HepG2 (cell line): ENCODE data around the gene FRMD4A. TPM values are rescaled to one million over a fixed set of nuclear protein-coding genes. Genes with fewer than 3 reads are reported as not detected.

Experiments
- ATAC-seq: fragments of 200-7000 bp; cut with Tn5 transposase; 3 replicates; pipeline ENCODE4 v1.9.1; 2020; ENCODE audit warnings: mild to moderate bottlenecking, moderate library complexity
- BruUV-seq: library from RNA; stranded (reverse); fragments of 400-500 nt; replicated peaks from 2 replicates; lab custom pipeline; 2021; lab: Mats Ljungman, UMichigan
- CTCF ChIA-PET: fragments of 300-600 bp; formaldehyde crosslinking; extraction: SDS; loops from one replicate; lab custom pipeline; 2021; ENCODE audit warnings: low total read pairs, inconsistent platforms, low intra/inter-chr PET ratio; lab: Yijun Ruan, JAX
- POLR2A ChIA-PET: fragments of 350-600 bp; sonication (Branson Sonifier 250); formaldehyde crosslinking; loops from one replicate; lab custom pipeline; 2020; ENCODE audit warnings: antibody characterized with exemption, inconsistent platforms; lab: Yijun Ruan, JAX
- DNase-seq: peaks from one replicate; pipeline ENCODE4 v3.0.0-alpha.2; 2015; ENCODE audit warnings: low spot score
- FAIRE-seq: peaks from 3 replicates; lab custom pipeline; 2011; peaks lifted over from hg19 to GRCh38; lab: Jason Lieb, UNC
- H2AFZ ChIP-seq: one replicate; pipeline ENCODE4 v1.6.1; 2011; ENCODE audit warnings: low read length, inconsistent platforms
- H3K27ac ChIP-seq: fragments of 300-600 bp; 3 replicates; pipeline ENCODE4 v1.8.0; 2011; ENCODE audit warnings: mixed run types, mild to moderate bottlenecking, mixed read lengths, low read length, inconsistent platforms; ENCODE audit not compliant: insufficient read depth; ENCODE audit errors: extremely low read length
- H3K27me3 ChIP-seq, 2 experiments: fragments of 200-600 bp in 1 of 2; 2 replicates in 1 of 2; 3 replicates in 1 of 2; pipeline versions ENCODE4 v1.6.0 to v1.8.0; 2011; ENCODE audit warnings: low read length in 2 of 2, mild to moderate bottlenecking in 2 of 2, moderate library complexity in 2 of 2, inconsistent platforms in 1 of 2; ENCODE audit not compliant: insufficient read depth in 2 of 2, control insufficient read depth in 1 of 2
- H3K36me3 ChIP-seq, 2 experiments: fragments of 200-600 bp in 1 of 2; replicated peaks in 1 of 2; 2 replicates in 1 of 2; 3 replicates in 1 of 2; pipeline versions ENCODE4 v1.5.1 to v1.8.0; 2011; ENCODE audit warnings: low read length in 2 of 2, inconsistent platforms in 1 of 2; ENCODE audit not compliant: insufficient read depth in 2 of 2, control insufficient read depth in 1 of 2
- H3K4me1 ChIP-seq: 2 replicates; pipeline ENCODE4 v1.5.1; 2012; ENCODE audit warnings: low read length, inconsistent platforms; ENCODE audit not compliant: insufficient read depth
- H3K4me2 ChIP-seq: 2 replicates; pipeline ENCODE4 v1.6.0; 2011; ENCODE audit warnings: low read depth, low read length, inconsistent platforms
- H3K4me3 ChIP-seq, 3 experiments: fragments of 200-600 bp in 1 of 3; sonication (generic), shearing (Covaris generic) in 1 of 3; replicated peaks in 1 of 3; 2 replicates each; pipeline ENCODE4 v1.5.1; 2011 to 2016; ENCODE audit warnings: low read length in 3 of 3, inconsistent platforms in 2 of 3, low read depth in 2 of 3, mild to moderate bottlenecking in 2 of 3, control low read depth in 1 of 3, mixed read lengths in 1 of 3; ENCODE audit not compliant: insufficient read depth in 1 of 3
- H3K79me2 ChIP-seq: one replicate; pipeline ENCODE4 v1.6.1; 2011; ENCODE audit warnings: low read length, inconsistent platforms; ENCODE audit not compliant: insufficient read depth
- H3K9ac ChIP-seq: 2 replicates; pipeline ENCODE4 v1.6.0; 2011; ENCODE audit warnings: mild to moderate bottlenecking, low read depth, low read length, inconsistent platforms; ENCODE audit not compliant: insufficient read depth
- H3K9me3 ChIP-seq: 2 replicates; pipeline ENCODE4 v1.5.1; 2012; ENCODE audit warnings: mild to moderate bottlenecking, low read length
- H4K20me1 ChIP-seq: 2 replicates; pipeline ENCODE4 v1.6.0; 2011; ENCODE audit warnings: inconsistent platforms, mild to moderate bottlenecking, low read length, moderate library complexity; ENCODE audit not compliant: insufficient read depth
- HES4 ChIP-seq: sonication (generic); formaldehyde crosslinking; IDR thresholded peaks from 2 replicates; pipeline ENCODE4 v1.9.0; 2021; ENCODE audit warnings: mild to moderate bottlenecking, missing genetic modification reagents, borderline replicate concordance
- HNF4G ChIP-seq, 2 experiments: sonication (generic) in 1 of 2; formaldehyde crosslinking in 1 of 2; IDR thresholded peaks; 2 replicates each; pipeline versions ENCODE4 v1.4.0 to v1.6.1; 2011 to 2020; ENCODE audit warnings: borderline replicate concordance in 2 of 2, low read depth in 2 of 2, mild to moderate bottlenecking in 2 of 2, low read length in 1 of 2, missing genetic modification reagents in 1 of 2, moderate library complexity in 1 of 2
- NFRKB ChIP-seq: fragments of 450-650 bp; IDR thresholded peaks from 2 replicates; pipeline ENCODE4 v1.6.1; 2017
- NR2F6 ChIP-seq, 2 experiments: IDR thresholded peaks; 2 replicates each; pipeline ENCODE4 v1.6.1; 2016; ENCODE audit warnings: antibody characterized with exemption in 1 of 2, mild to moderate bottlenecking in 1 of 2
- PATZ1 ChIP-seq: sonication (generic); formaldehyde crosslinking; IDR thresholded peaks from 2 replicates; pipeline ENCODE4 v1.4.0; 2020; ENCODE audit warnings: missing genetic modification reagents
- PAX8 ChIP-seq: sonication (generic); formaldehyde crosslinking; IDR thresholded peaks from 2 replicates; pipeline ENCODE4 v1.8.0; 2022; ENCODE audit warnings: mild to moderate bottlenecking, missing genetic modification reagents, borderline replicate concordance
- RFX5 ChIP-seq: IDR thresholded peaks from 2 replicates; pipeline ENCODE4 v1.6.1; 2011; ENCODE audit warnings: low read depth, low read length, improper control_type of control experiment
- ZBTB33 ChIP-seq: sonication (generic); formaldehyde crosslinking; IDR thresholded peaks from 2 replicates; pipeline ENCODE4 v1.4.0; 2020; ENCODE audit warnings: missing genetic modification reagents
- ZMAT5 ChIP-seq: sonication (generic); formaldehyde crosslinking; IDR thresholded peaks from 2 replicates; pipeline ENCODE4 v1.5.0; 2020; ENCODE audit warnings: mild to moderate bottlenecking, low read depth, missing genetic modification reagents, borderline replicate concordance
- ZNF574 ChIP-seq: sonication (generic); formaldehyde crosslinking; IDR thresholded peaks from 2 replicates; pipeline ENCODE4 v1.4.0; 2020; ENCODE audit warnings: missing genetic modification reagents
- ZNF577 ChIP-seq: sonication (generic); formaldehyde crosslinking; IDR thresholded peaks from 2 replicates; pipeline ENCODE4 v1.4.0; 2020; ENCODE audit warnings: mild to moderate bottlenecking, low read depth, missing genetic modification reagents, borderline replicate concordance
- ZNF691 ChIP-seq: sonication (generic); formaldehyde crosslinking; IDR thresholded peaks from 2 replicates; pipeline ENCODE4 v1.4.0; 2020; ENCODE audit warnings: missing genetic modification reagents, low read depth, mild to moderate bottlenecking, borderline replicate concordance
- WGBS: methylation state at CpG from one replicate; pipeline ENCODE4 v1.1.6; 2017; ENCODE audit warnings: low lambda C conversion rate; 5-methylcytosine and 5-hydroxymethylcytosine counted together
- in situ Hi-C: cut with HindIII; loops from 2 replicates; pipeline ENCODE4 v1.10.0; 2017; ENCODE audit warnings: low pct_unique_long_range_greater_than_20kb; ENCODE audit not compliant: extremely low pct_ligation_motif_present
- intact Hi-C: fragments of 100-400 bp; cut with micrococcal nuclease; formaldehyde crosslinking; loops from one replicate; pipeline ENCODE4 v1.10.0; 2022; ENCODE audit not compliant: unreplicated experiment
- polyA plus RNA-seq, 8 experiments: library from polyadenylated mRNA; depleted of rRNA in 3 of 8; stranded (reverse) in 7 of 8; unstranded in 1 of 8; fragments of >200 nt; fragmentation: Illumina TruSeq in 4 of 8; extraction: Trizol in 4 of 8; gene quantifications; 2 replicates each; pipeline versions ENCODE4 v1.2.1 to v1.2.3, GENCODE V29; 2011 to 2016; ENCODE audit warnings: low read depth in 4 of 8, missing spikeins in 1 of 8, mixed read lengths in 1 of 8; ENCODE audit not compliant: insufficient read depth in 1 of 8
- total RNA-seq, 5 experiments: library from RNA; depleted of rRNA; stranded (reverse); fragments of >200 nt; fragmentation: Illumina TruSeq; extraction: Trizol; gene quantifications; 2 replicates each; pipeline ENCODE4 v1.2.3, GENCODE V29; 2016; ENCODE audit warnings: low read depth in 1 of 5

The FRMD4A gene
- total and polyA plus RNA-seq, 2 of the 13 experiments (the other 11 are each of a cell fraction or from before 2014, with no cell fraction given) = 0.09 to 0.26 TPM

- no TSS peak for BruUV-seq
- CTCF ChIA-PET = no interaction called here
- TF ChIP-seq NR2F6 (IDR thresholded peaks at IDR 0.05) (no peak), NR2F6 (CRISPR knock-in tag; IDR thresholded peaks at IDR 0.05) (no peak), ZNF574 (CRISPR knock-in tag) (no peak), PATZ1 (peak; percentile 40; the same call in 1 of the 2 replicates), ZNF577 (CRISPR knock-in tag) (no peak), HNF4G (IDR thresholded peaks at IDR 0.05; ENCODE audit: borderline replicate concordance, low read depth, low read length) (no peak), HNF4G (CRISPR knock-in tag; IDR thresholded peaks at IDR 0.05; ENCODE audit: borderline replicate concordance, low read depth) (no peak), PAX8 (CRISPR knock-in tag) (no peak), HES4 (no peak), ZBTB33 (CRISPR knock-in tag) (peak; percentile 84), RFX5 (no peak), ZMAT5 (no peak), ZNF691 (no peak), NFRKB (no peak)
These were observed 298.2 kb downstream of the FRMD4A start for GRCh38 chr10:14032406-14032998.

More at GRCh38 chr10:14032406-14032998, 298.2 kb downstream of the FRMD4A start:
- Histone ChIP-seq H3K4me1 (no peaks in the 10 kb centered on the region), H3K79me2 (no peaks in the 10 kb centered on the region), H3K9ac (no peak overlapping the region), H3K9me3 (no peaks in the 10 kb centered on the region), H4K20me1 (no peaks in the 10 kb centered on the region), H3K36me3 (no peaks in the 10 kb centered on the region), H3K27ac (no peak overlapping the region), H3K27me3 (no peaks in the 10 kb centered on the region), H2AFZ (no peak overlapping the region), H3K4me3 (no peak overlapping the region), H3K4me2 (no peak overlapping the region)
- WGBS = 59% methylated on average over 12 of the region's 17 CpGs
- in situ Hi-C loops = no loop called here
- DNase-seq (no peak), ATAC-seq (peak; percentile 46; the same call in 2 of the 3 replicates), FAIRE-seq (no peak)
- POLR2A ChIA-PET = no interaction called here
- intact Hi-C loops = no loop called here
